Glomerular endothelial cell (primary cell): ENCODE data around the gene CAV3. TPM values are rescaled to one million over a fixed set of nuclear protein-coding genes. Genes with fewer than 3 reads are reported as not detected.

ENCODE experiments used
- DNase-seq: peaks from one replicate; pipeline ENCODE4 v3.0.0-alpha.2; 2011; ENCODE audit warnings: low read depth, low spot score; ENCODE audit errors: extremely low read depth
- total RNA-seq: library from RNA; depleted of rRNA; stranded (reverse); fragments of >200 nt; gene quantifications from 2 replicates; pipeline ENCODE4 v1.2.3, GENCODE V29; 2015

CAV3 gene
- total RNA-seq, 1 donor from 2014 or later = not detected

DNA sequence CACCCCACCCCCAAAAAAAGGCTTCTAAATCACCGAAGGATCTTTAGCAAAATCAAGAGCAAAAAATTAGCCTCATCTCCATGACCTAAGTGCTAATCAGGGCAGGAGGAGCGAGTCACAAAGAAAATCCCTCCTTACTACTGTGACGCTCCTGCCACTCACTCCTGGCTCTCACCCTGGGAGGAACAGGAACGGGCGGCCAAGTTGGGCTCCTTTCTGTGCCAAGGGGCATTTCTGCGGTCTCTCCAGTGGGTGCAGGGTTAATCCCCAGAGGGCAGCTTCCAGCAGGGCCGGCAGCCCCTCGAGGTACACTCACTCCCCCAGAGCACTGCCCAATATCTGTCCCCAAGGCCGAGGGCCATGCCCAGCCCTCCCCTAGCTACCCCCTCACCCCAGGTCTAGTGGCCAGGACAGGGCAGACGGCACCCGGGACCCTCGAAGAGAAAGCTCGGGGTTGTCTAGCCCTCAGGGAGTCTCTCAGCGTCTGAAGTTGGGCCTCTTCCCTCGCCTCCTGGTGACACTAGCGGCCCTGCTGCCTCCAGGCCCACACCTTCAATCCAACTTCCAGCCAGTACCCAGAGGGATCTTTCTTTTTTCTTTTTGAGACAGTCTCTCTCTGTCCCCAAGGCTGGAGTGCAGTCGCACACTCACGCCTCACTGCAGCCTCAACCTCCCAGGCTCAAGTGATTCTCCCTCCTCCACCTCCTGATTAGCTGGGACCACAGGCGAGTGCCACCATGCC lies 706 bp downstream of the CAV3 start:
- DNase-seq = no peak

DNA sequence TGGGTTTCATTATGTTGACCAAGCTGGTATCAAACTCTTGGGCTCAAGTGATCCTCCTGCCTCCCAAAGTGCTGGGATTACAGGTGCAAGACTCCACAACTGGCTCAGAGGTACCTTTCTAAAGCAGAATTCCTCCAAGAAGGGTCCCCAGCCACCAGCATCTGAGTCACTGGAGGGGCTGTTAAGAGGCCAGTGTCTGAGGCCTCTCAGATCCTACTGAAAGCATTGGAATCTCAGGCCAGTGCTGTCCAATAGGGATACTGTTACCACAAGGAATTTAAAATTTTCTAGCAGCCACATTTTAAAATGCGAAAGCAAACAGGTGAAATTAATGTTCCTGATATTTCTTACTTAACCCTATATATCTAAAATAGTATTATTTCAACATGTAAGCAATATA lies 1.3 kb downstream of the CAV3 start:
- no peak for DNase-seq

- DNase-seq = no peak
Observed at GRCh38 chr3:8736436-8736835, 2.8 kb downstream of the CAV3 start.

GRCh38 chr3:8737301-8737700 lies 3.7 kb downstream of the CAV3 start:
- DNase-seq = no peak

GRCh38 chr3:8737823-8738222 lies 4.2 kb downstream of the CAV3 start:
- DNase-seq = no peak

DNA sequence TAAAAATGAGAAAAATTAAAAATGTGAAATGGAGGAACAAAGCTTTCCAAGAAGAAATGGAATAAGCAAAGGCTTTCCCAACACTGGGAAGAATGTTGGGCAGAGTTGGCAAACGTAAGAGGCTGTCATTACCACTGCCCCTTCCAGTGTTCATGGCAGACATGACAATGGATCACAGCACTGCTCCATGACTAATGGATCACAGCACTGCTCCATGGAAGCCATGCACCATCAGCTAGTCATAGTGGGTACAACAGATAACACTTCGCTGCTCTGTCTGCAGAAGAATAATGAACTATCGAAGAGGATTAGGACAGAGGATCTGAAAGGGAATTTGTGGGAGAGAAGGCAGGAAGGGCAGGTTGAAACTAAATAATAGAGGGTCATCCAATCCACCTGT lies 5.0 kb downstream of the CAV3 start:
- DNase-seq = no peak

DNA sequence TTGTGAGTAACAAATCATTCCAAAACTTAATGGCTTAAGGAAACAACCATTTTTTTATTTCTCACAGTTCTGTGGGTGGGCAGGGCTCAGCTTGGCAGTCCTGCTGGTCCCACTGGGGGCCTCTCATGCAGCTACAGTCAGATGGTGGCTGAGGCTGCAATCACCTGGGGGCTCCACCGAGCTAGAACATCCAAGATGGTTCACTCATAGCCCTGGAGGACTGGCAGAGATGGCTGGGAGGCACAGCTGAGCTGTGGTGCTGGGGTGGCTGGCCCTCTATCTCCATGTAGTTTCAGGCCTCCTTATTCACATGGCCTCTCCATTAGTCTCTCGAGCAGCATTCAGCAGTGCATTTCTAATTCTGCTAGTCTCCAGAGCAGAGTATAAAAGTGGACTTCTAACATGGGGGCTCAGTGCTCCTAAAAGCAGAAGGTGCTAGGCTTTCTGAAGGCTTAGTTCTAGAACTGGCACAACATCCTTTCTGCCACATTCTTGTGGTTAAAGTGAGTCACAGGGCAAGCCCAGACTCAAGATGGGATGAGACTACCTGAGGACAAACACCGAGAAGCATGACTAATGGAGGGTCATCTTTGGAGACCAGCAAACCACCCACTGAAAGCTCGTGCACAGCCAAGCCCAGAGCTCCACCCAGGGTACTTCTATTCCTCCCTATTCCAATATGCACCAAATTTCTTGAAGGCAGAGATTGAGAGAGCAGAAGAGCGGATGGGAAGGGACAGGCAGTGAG lies 6.3 kb downstream of the CAV3 start:
- DNase-seq = no peak

DNA sequence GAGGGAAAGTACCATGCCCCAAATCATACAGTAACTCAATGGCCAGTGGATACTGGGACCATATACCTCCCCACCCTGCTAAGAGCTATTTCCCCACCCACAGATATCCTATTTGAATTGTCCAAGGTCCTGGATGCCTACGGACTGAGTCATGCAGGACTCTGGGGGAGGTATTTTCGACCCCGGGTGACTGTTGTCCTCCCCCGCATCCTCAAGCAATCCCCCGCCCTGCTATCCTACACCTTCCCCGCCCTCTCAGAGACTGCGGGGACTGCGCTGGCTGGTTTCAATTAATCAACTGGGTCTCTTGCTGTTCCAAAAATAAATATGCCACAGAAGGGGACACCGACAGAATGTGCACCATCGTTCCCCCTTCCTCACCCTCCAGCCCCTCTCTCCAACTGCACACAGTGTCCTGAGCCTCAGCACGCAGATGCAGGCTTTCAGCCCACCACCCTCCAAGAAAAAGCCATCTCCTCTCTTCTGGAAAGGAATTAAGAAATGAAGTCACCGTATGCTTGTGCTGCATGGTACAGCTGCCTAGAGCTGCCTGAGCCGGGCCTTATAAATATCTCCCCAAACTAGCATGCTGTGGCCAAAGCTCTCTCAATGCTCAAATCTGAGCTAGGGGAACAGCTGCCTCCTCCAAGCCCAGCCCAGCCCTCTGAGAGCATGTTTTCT lies 8.1 kb downstream of the CAV3 start:
- no peak for DNase-seq

GRCh38 chr3:8743021-8743601 lies 9.5 kb downstream of the CAV3 start:
- DNase-seq = no peak

DNA sequence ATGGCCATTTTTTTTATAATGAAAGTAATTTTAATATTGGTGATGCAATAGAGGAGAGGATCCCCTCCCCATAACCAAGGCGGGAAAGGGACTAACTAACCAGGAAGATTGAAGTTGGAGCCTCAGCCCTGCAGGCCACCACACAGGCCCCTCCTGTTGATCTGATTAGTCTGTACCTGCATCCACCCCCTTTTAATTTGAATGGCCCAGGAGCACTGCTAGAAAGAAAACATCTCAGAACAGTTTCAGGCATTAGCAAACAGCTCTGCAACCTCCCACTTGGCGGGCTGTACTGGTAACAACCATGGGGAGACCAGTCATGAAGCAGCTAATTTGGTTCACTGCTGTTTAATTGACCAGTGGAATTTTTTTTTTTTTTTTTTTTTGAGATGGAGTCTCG lies 10.3 kb downstream of the CAV3 start:
- no peak for DNase-seq

DNA sequence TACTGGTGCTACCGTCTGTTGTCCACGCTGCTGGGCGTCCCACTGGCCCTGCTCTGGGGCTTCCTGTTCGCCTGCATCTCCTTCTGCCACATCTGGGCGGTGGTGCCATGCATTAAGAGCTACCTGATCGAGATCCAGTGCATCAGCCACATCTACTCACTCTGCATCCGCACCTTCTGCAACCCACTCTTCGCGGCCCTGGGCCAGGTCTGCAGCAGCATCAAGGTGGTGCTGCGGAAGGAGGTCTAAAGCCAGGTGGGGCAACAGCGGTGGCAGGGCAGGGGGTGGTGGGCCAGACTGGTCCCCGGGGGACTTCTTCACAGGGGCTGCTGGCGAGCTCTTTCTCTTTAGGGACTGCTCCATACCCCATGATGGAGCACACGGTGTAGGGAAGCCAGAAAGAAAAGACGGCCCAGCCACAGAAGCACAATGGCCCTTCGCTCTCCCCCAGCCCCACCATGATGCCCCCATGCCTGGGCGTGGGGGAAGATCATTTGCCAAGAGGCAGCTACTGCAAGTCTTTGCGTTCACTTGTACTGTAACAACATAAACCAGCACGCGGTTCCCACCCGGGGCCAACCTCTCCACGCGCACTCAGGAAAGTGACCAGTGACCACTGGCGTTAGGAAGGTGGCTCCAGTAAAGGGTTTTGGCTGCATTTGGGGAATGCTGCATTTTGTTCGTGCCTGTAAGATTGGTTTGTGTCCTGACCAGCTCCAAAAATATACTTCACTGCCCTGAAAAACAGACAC lies 12.2 kb downstream of the CAV3 start:
- DNase-seq = no peak

DNA sequence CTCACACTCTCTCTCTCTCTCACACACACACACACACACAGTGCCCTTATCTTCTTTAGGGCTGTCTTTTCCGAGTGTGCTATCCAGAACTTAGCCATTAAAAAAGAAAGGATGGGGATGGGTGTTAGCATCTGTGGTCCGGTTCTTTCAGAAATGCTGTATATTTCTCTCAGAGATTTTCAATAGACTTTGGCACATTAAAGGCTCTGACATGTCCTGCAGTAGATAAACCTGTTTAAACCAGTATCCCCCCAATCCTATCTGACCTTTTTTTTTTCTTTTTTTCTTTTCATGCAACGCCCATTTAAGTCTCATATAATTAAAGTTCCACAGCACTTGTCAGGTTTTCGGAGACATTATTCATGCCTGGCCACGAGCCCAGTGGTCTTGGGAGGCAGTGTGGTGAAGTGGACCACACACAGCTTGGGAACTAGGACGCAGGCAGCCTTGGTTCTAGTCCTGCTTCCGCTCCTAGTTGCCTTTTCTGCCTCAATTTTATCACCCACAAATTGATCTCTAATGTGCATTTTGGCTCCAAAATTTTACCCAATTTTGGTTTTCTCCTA lies 13.3 kb downstream of the CAV3 start:
- no peak for DNase-seq

DNA sequence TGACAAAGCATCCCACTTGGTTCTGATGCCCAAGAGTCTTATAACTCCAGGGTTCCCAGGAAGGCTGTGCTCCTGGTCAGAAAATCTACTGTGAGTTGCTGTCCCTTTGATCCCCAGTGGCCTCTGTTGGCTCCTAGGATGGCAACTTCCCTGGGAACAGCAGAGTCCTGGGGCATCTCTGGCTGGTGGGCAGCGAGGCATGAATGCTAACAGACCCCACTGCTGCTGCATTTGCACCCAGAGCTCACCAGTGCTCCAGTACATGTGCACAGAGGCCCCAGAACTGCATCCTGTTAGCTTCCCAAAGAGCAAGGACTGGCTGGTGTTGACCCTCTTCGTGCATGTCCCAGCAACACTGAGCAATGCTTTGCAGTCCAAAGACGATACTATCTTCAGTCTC lies 15.7 kb downstream of the CAV3 start:
- DNase-seq = no peak

DNA sequence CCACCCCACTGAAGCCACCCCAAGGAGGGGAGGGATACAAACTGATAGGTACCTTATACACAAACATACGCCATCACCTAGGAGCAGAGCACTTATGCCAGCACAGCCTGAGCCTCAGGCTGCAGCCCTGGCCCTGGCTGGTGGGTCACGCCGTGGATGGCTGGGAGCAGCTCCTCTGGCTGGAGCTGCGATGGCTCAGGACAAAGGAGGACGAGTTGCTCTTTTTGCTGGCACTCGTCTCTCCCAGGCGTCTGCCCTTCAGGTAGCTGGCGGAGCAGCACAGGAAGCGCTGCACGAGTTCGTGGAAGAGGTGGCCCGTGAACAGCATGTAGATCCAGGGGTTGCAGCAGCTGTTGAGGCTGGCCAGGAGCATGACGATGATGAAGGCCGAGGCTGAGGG lies 19.2 kb downstream of the CAV3 start:
- no peak for DNase-seq

DNA sequence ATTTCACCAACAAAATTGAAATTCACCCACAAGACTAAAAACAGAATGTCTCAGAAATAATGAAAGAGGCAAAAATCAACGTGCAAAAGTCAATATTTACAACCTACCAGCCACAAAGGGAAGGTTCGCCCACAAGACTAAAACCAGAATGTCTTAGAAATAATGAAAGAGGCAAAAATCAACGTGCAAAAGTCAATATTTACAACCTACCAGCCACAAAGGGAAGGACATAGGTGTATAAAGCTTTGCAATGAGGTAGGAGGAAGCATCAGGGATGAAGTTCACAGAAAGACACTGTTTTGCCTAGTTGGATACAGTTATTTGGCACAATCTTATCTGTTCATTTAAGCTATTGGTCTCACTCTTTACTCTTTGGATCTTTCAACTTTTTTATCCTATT lies 21.5 kb downstream of the CAV3 start:
- DNase-seq = no peak

DNA sequence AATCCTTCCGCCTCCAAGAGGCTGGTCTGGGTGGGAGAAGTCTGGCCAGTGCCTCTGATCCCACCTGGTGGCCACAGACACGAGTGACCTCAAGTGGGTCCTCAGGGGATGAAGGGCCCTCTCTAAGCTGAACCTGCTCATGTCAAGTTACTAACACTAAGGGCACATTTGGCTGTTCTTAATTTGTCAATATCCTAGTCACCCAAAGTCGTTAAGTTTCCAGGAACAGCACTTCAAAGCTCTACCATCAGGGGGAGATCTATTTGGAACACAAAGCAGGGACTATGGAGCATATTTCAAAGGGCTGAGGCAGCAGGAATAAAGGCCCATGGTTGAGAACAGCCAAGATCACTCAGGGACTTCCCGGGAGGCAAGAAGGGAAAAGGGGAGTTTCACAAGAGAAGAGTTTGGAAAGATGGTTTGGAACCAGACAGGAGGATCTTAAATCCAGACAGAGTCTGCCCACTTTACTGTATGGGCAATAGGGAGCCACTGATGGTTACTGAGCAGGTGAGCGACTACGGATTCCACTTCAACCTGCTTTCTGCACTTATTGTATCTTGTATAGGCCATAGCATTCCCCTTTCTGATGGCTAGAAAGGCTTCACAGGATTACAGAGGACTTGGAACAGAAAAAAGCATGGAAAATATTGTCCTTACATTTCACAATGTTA lies 22.1 kb downstream of the CAV3 start:
- DNase-seq = no peak

DNA sequence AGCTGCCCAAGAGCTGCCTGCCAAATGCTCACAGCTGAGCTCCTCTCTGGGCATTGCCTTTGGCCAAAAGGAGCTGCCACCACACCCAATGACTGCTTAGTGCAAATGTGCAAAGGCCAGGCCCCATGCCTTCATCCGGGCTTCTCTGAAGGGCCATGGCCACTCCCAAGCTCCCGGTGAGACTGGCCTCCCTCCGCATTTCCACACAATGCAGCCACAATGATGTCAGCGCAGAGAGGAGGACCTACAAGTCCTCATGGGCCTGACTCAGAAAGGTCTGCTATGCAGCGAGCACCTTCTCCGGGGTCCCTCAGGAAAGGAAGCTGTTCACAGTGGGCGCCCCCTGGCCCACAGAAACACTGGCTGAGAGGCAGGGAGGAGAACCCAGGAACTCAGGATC lies 23.1 kb downstream of the CAV3 start:
- no peak for DNase-seq

GRCh38 chr3:8757551-8758518 lies 24.2 kb downstream of the CAV3 start:
- DNase-seq = no peak
